GM23338 (cell line): Measurements from ENCODE around the gene AP1M1. TPM values are rescaled to one million over a fixed set of nuclear protein-coding genes. Genes with fewer than 3 reads are reported as not detected.

ENCODE experiments used
- ATAC-seq: fragments of 200-7000 bp; cut with Tn5 transposase; 3 replicates; pipeline ENCODE4 v1.9.1; 2020
- DNase-seq: peaks from one replicate; pipeline ENCODE4 v3.0.0-alpha.2; 2015; ENCODE audit warnings: low spot score
- H2AFZ ChIP-seq: fragments of 200-600 bp; sonication (generic); 2 replicates; pipeline ENCODE4 v1.8.0; 2016; ENCODE audit warnings: antibody characterized with exemption, mild to moderate bottlenecking, moderate library complexity
- H3F3A ChIP-seq: fragments of 200-600 bp; sonication (generic); replicated peaks from 2 replicates; pipeline ENCODE4 v1.8.0; 2017; ENCODE audit warnings: antibody characterized with exemption, mixed run types, low read depth
- H3K27ac ChIP-seq: fragments of 200-600 bp; sonication (generic); 2 replicates; pipeline ENCODE4 v1.6.1; 2016; ENCODE audit warnings: low read depth
- H3K27me3 ChIP-seq: fragments of 200-600 bp; sonication (generic); 2 replicates; pipeline ENCODE4 v1.8.0; 2016; ENCODE audit warnings: mild to moderate bottlenecking, mixed run types, moderate library complexity; ENCODE audit not compliant: insufficient read depth
- H3K36me3 ChIP-seq: fragments of 200-600 bp; sonication (generic); 2 replicates; pipeline ENCODE4 v1.8.0; 2016; ENCODE audit warnings: mild to moderate bottlenecking; ENCODE audit not compliant: insufficient read depth
- H3K4me1 ChIP-seq: fragments of 200-600 bp; sonication (generic); 2 replicates; pipeline ENCODE4 v1.8.0; 2016; ENCODE audit warnings: mild to moderate bottlenecking, moderate library complexity; ENCODE audit not compliant: insufficient read depth
- H3K4me2 ChIP-seq: fragments of 200-600 bp; sonication (generic); 2 replicates; pipeline ENCODE4 v1.7.1; 2017; ENCODE audit warnings: mixed run types
- H3K4me3 ChIP-seq: fragments of 200-600 bp; sonication (generic); 2 replicates; pipeline ENCODE4 v1.6.1; 2016; ENCODE audit warnings: mixed run types
- H3K79me2 ChIP-seq: fragments of 200-600 bp; sonication (generic); replicated peaks from 2 replicates; pipeline ENCODE4 v1.8.0; 2017; ENCODE audit warnings: mild to moderate bottlenecking; ENCODE audit not compliant: insufficient read depth
- H3K9me2 ChIP-seq: fragments of 200-600 bp; sonication (generic); 2 replicates; pipeline ENCODE4 v1.8.0; 2017; ENCODE audit not compliant: insufficient read depth
- H4K20me1 ChIP-seq: fragments of 200-600 bp; sonication (generic); replicated peaks from 2 replicates; pipeline ENCODE4 v1.8.0; 2017; ENCODE audit warnings: mild to moderate bottlenecking; ENCODE audit not compliant: insufficient read depth
- H3K27ac Mint-ChIP-seq: 2 replicates; pipeline ENCODE4 v1.8.0; 2020; ENCODE audit warnings: inconsistent platforms, mild to moderate bottlenecking, moderate library complexity, mixed read lengths
- H3K27me3 Mint-ChIP-seq: 3 replicates; pipeline ENCODE4 v1.8.0; 2022; ENCODE audit warnings: low read depth, mild to moderate bottlenecking, moderate library complexity, mixed read lengths, inconsistent platforms; ENCODE audit not compliant: insufficient read depth, poor library complexity
- H3K36me3 Mint-ChIP-seq: 3 replicates; pipeline ENCODE4 v1.8.0; 2021; ENCODE audit warnings: low read depth, mild to moderate bottlenecking, inconsistent platforms, moderate library complexity, mixed read lengths
- H3K4me1 Mint-ChIP-seq: 3 replicates; pipeline ENCODE4 v1.8.0; 2020; ENCODE audit warnings: mild to moderate bottlenecking, inconsistent platforms, mixed read lengths
- H3K4me3 Mint-ChIP-seq: 3 replicates; pipeline ENCODE4 v1.8.0; 2021; ENCODE audit warnings: moderate library complexity, mild to moderate bottlenecking, inconsistent platforms, mixed read lengths
- H3K9me3 Mint-ChIP-seq: 3 replicates; pipeline ENCODE4 v1.8.0; 2020; ENCODE audit warnings: moderate library complexity, mild to moderate bottlenecking, inconsistent platforms, mixed read lengths
- CREB1 ChIP-seq: fragments of 250-450 bp; sonication (Bioruptor Pico); IDR thresholded peaks from 2 replicates; pipeline ENCODE4 v1.5.0; 2020; ENCODE audit warnings: low read depth, mild to moderate bottlenecking, moderate library complexity
- CTCF ChIP-seq, 2 experiments: fragments of 200-600 bp in 1 of 2; sonication (generic) in 1 of 2; conservative IDR thresholded peaks; 2 replicates each; pipeline versions ENCODE4 v1.5.1 to v1.6.1; 2016 to 2017; ENCODE audit warnings: antibody characterized with exemption in 2 of 2, low read depth in 2 of 2, mild to moderate bottlenecking in 2 of 2, moderate library complexity in 1 of 2
- ETS1 ChIP-seq: IDR thresholded peaks from 2 replicates; pipeline ENCODE4 v1.6.1; 2016; ENCODE audit warnings: antibody characterized with exemption
- ZNF114 ChIP-seq: fragments of 250-450 bp; sonication (Bioruptor Pico); IDR thresholded peaks from 2 replicates; pipeline ENCODE4 v1.5.0; 2020; ENCODE audit warnings: mild to moderate bottlenecking, moderate library complexity
- ZNF331 ChIP-seq: fragments of 250-450 bp; sonication (Bioruptor Pico); IDR thresholded peaks from 2 replicates; pipeline ENCODE4 v1.5.0; 2020; ENCODE audit warnings: low read depth, mild to moderate bottlenecking, moderate library complexity
- ZNF462 ChIP-seq: fragments of 250-450 bp; sonication (Bioruptor Pico); IDR thresholded peaks from 2 replicates; pipeline ENCODE4 v1.5.0; 2020; ENCODE audit warnings: mild to moderate bottlenecking, moderate library complexity
- polyA plus RNA-seq: library from polyadenylated mRNA; unstranded; fragments of >200 nt; fragmentation: Nextera tagmentation; extraction: Ambion mirVana; gene quantifications from 2 replicates; pipeline ENCODE4 v1.2.1, GENCODE V29; 2016
- total RNA-seq: library from RNA; depleted of rRNA; stranded (reverse); fragments of >200 nt; shearing (Covaris generic); gene quantifications from 2 replicates; pipeline ENCODE4 v1.2.3, GENCODE V29; 2014

AP1M1 gene
- total and polyA plus RNA-seq, 2 experiments from 2014 or later, result 22.0 to 32.0 TPM

GRCh38 chr19:16285769-16286498 is 88.2 kb downstream of the AP1M1 start (continued):
- TF ChIP-seq CTCF (conservative IDR thresholded peaks at IDR 0.05; ENCODE audit: low read depth in 2 of 2), result no peak

GRCh38 chr19:16288544-16288943 is 90.8 kb downstream of the AP1M1 start:
- Histone ChIP-seq H3K27ac (no peak overlapping the region), H3K36me3 (no peaks in the 10 kb centered on the region), H3K9me2 (no peaks in the 10 kb centered on the region), H3K27me3 (no peaks in the 10 kb centered on the region), H2AFZ (no peak overlapping the region), H3K4me3 (no peak overlapping the region), H4K20me1 (no peaks in the 10 kb centered on the region), H3K4me1 (peaks cover 7% of the 10 kb centered on the region), H3K4me2 (no peak overlapping the region), H3F3A (no peaks in the 10 kb centered on the region), H3K79me2 (no peaks in the 10 kb centered on the region)
- Mint-ChIP-seq H3K4me1 (peaks cover 16% of the 10 kb centered on the region), H3K9me3 (no peaks in the 10 kb centered on the region), H3K27me3 (peaks cover 9% of the 10 kb centered on the region), H3K27ac (no peak overlapping the region), H3K36me3 (no peaks in the 10 kb centered on the region), H3K4me3 (no peak overlapping the region)
- TF ChIP-seq ETS1 (no peak), ZNF331 (CRISPR knock-in tag) (no peak), ZNF462 (CRISPR knock-in tag) (no peak), ZNF114 (CRISPR knock-in tag) (no peak), CREB1 (CRISPR knock-in tag) (no peak)
- DNase-seq (no peak), ATAC-seq (no peak)
